ENCODE results near the gene AMPH. TPM values are rescaled to one million over a fixed set of nuclear protein-coding genes. Genes with fewer than 3 reads are reported as not detected.

The AMPH gene
- total RNA-seq, 1 experiment from 2014 or later, result not detected

GRCh38 chr7:38548605-38549004 lies 82.6 kb downstream of the AMPH start:
- TF ChIP-seq SRF (IDR thresholded peaks at IDR 0.05; ENCODE audit: low read depth) (no peak), ZFX (IDR thresholded peaks at IDR 0.05) (no peak), ZBTB33 (IDR thresholded peaks at IDR 0.05; ENCODE audit: extremely low read depth, insufficient replicate concordance, low read length) (no peak), ZNF274 (IDR thresholded peaks at IDR 0.05; ENCODE audit: low read depth, low read length) (no peak), JUND (IDR thresholded peaks at IDR 0.05) (no peak), REST (IDR thresholded peaks at IDR 0.05; ENCODE audit: low read depth) (no peak), SIN3A (IDR thresholded peaks at IDR 0.05; ENCODE audit: low read depth) (no peak), TCF7L2 (IDR thresholded peaks at IDR 0.05; ENCODE audit: borderline replicate concordance, extremely low read depth, insufficient read depth, insufficient read length) (no peak), ELF1 (IDR thresholded peaks at IDR 0.05; ENCODE audit: borderline replicate concordance, low read depth) (no peak), CBX3 (IDR thresholded peaks at IDR 0.05; ENCODE audit: low read depth) (no peak), EZH2phosphoT487 (IDR thresholded peaks at IDR 0.05; ENCODE audit: borderline replicate concordance) (no peak), MAX (IDR thresholded peaks at IDR 0.05) (no peak)
- no peaks in the 10 kb centered on the region for H3K4me1 ChIP-seq (ENCODE audit: control insufficient read depth in 1 of 2, insufficient read depth in 2 of 2, low read length in 2 of 2)
- CTCF ChIA-PET, result no interaction called here
- no peaks in the 10 kb centered on the region for H3K36me3 ChIP-seq (ENCODE audit: control insufficient read depth in 1 of 2, insufficient read depth in 2 of 2, low read length in 2 of 2)
- H3K79me2 ChIP-seq (ENCODE audit: insufficient read depth, low read length), result no peaks in the 10 kb centered on the region
- RAD21 ChIA-PET (ENCODE audit: low non-redundant PET in 1 of 2, low total read pairs in 2 of 2, uncharacterized antibody in 2 of 2, unreplicated experiment in 2 of 2), result no interaction called here
- H3K9me3 ChIP-seq (ENCODE audit: control insufficient read depth in 1 of 2, insufficient read depth in 1 of 2, low read depth in 1 of 2, low read length in 2 of 2), result no peaks in the 10 kb centered on the region
- no peaks in the 10 kb centered on the region for H4K20me1 ChIP-seq (ENCODE audit: insufficient read depth)
- H3K27ac ChIP-seq (ENCODE audit: low read depth, low read length), result no peak overlapping the region
- H2AFZ ChIP-seq (ENCODE audit: low read depth, low read length, poor library complexity, severe bottlenecking), result no peak overlapping the region
- DNase-seq (ENCODE audit: low read depth, low spot score) (no peak), ATAC-seq (no peak)
- no peak overlapping the region for H3K9ac ChIP-seq (ENCODE audit: low read length)
- POLR2A ChIA-PET, result no interaction called here
- peaks cover 35% of the 10 kb centered on the region for H3K27me3 ChIP-seq (ENCODE audit: insufficient read depth, low read length)
- no peaks in the 10 kb centered on the region for H3K9me2 ChIP-seq (ENCODE audit: insufficient read depth)
- no peak overlapping the region for H3K4me2 ChIP-seq (ENCODE audit: low read length)
- no TSS peak for BruUV-seq (replicated peaks)
- no peak overlapping the region for H3K4me3 ChIP-seq (replicated peaks in 1 of 2; ENCODE audit: low read depth in 1 of 2, low read length in 2 of 2)
- intact Hi-C loops (cut with micrococcal nuclease), result no loop called here

Data from HCT116 (cell line).